ENCODE measurements around the gene RNF144A.

- no peak for TF ChIP-seq E2F8 (IDR thresholded peaks at IDR 0.05; ENCODE audit: low read depth, partially characterized antibody)
- no peak for TF ChIP-seq KLF5 (IDR thresholded peaks at IDR 0.05; ENCODE audit: partially characterized antibody)
- TF ChIP-seq TARDBP (IDR thresholded peaks at IDR 0.05; ENCODE audit: borderline replicate concordance), result no peak
- no peak for TF ChIP-seq USF1 (IDR thresholded peaks at IDR 0.05; ENCODE audit: borderline replicate concordance, extremely low read length, insufficient read depth, low read depth, low read length)
- TF ChIP-seq, protein P1, sequence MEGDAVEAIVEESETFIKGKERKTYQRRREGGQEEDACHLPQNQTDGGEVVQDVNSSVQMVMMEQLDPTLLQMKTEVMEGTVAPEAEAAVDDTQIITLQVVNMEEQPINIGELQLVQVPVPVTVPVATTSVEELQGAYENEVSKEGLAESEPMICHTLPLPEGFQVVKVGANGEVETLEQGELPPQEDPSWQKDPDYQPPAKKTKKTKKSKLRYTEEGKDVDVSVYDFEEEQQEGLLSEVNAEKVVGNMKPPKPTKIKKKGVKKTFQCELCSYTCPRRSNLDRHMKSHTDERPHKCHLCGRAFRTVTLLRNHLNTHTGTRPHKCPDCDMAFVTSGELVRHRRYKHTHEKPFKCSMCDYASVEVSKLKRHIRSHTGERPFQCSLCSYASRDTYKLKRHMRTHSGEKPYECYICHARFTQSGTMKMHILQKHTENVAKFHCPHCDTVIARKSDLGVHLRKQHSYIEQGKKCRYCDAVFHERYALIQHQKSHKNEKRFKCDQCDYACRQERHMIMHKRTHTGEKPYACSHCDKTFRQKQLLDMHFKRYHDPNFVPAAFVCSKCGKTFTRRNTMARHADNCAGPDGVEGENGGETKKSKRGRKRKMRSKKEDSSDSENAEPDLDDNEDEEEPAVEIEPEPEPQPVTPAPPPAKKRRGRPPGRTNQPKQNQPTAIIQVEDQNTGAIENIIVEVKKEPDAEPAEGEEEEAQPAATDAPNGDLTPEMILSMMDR (IDR thresholded peaks at IDR 0.05 in 2 of 3, conservative IDR thresholded peaks at IDR 0.05 in 1 of 3; ENCODE audit: control insufficient read depth in 2 of 3, extremely low read depth in 1 of 3, insufficient read depth in 1 of 3, low read depth in 3 of 3, low read length in 3 of 3), result no peak
- TF ChIP-seq IKZF1 (conservative IDR thresholded peaks at IDR 0.05), result no peak
- no peak for TF ChIP-seq SIN3A (IDR thresholded peaks at IDR 0.05; ENCODE audit: low read depth, low read length)
- no peak for TF ChIP-seq POU2F2 (IDR thresholded peaks at IDR 0.05; ENCODE audit: borderline replicate concordance, low read depth, low read length)
- TF ChIP-seq ESRRA (IDR thresholded peaks at IDR 0.05; ENCODE audit: low read length), result no peak
- no peak for TF ChIP-seq EZH2 (IDR thresholded peaks at IDR 0.05; ENCODE audit: borderline replicate concordance, control insufficient read depth, low read depth, low read length)
- no peak for TF ChIP-seq JUND (IDR thresholded peaks at IDR 0.05; ENCODE audit: low read depth, low read length)
- TF ChIP-seq RBBP5 (conservative IDR thresholded peaks at IDR 0.05), result no peak
- TF ChIP-seq CBX3 (IDR thresholded peaks at IDR 0.05; ENCODE audit: borderline replicate concordance, low read depth), result no peak
Measured at GRCh38 chr2:6915399-6915798, 1.8 kb upstream of the RNF144A start.
